OCI-LY1 (cell line): ENCODE measurements around the gene WDFY4.

Experiments used
- H2AFZ ChIP-seq: fragments of 200-600 bp; sonication (generic), shearing (Covaris generic); 2 replicates; pipeline ENCODE4 v1.6.0; 2014; ENCODE audit warnings: antibody characterized with exemption, mild to moderate bottlenecking, low read length
- H3F3A ChIP-seq: fragments of 200-600 bp; sonication (generic), shearing (Covaris generic); 2 replicates; pipeline ENCODE4 v1.6.0; 2014; ENCODE audit warnings: mild to moderate bottlenecking, antibody characterized with exemption, low read length, moderate library complexity; ENCODE audit not compliant: insufficient read depth
- H3K27ac ChIP-seq: fragments of 200-600 bp; sonication (generic); 2 replicates; pipeline ENCODE4 v1.5.1; 2014; ENCODE audit warnings: low read length, mixed run types, mild to moderate bottlenecking, low read depth; ENCODE audit not compliant: poor library complexity, severe bottlenecking
- H3K27me3 ChIP-seq: fragments of 200-600 bp; sonication (generic); 2 replicates; pipeline ENCODE4 v1.6.0; 2014; ENCODE audit warnings: antibody characterized with exemption, mild to moderate bottlenecking, low read length, moderate library complexity; ENCODE audit not compliant: insufficient read depth
- H3K36me3 ChIP-seq: fragments of 200-600 bp; sonication (generic); 2 replicates; pipeline ENCODE4 v1.6.1; 2014; ENCODE audit warnings: mild to moderate bottlenecking, antibody characterized with exemption, low read length, moderate library complexity, mixed read lengths; ENCODE audit not compliant: insufficient read depth
- H3K4me1 ChIP-seq: fragments of 200-600 bp; sonication (generic); 2 replicates; pipeline ENCODE4 v1.5.1; 2014; ENCODE audit warnings: mild to moderate bottlenecking, low read length, moderate library complexity; ENCODE audit not compliant: insufficient read depth, severe bottlenecking
- H3K4me2 ChIP-seq: fragments of 200-600 bp; sonication (generic), shearing (Covaris generic); 2 replicates; pipeline ENCODE4 v1.6.1; 2014; ENCODE audit warnings: low read length
- H3K4me3 ChIP-seq: fragments of 200-600 bp; sonication (generic); 2 replicates; pipeline ENCODE4 v1.5.1; 2014; ENCODE audit warnings: low read length, low read depth, mild to moderate bottlenecking, mixed read lengths; ENCODE audit not compliant: poor library complexity, severe bottlenecking
- H3K79me2 ChIP-seq: fragments of 200-600 bp; shearing (Covaris generic); 2 replicates; pipeline ENCODE4 v1.6.1; 2016; ENCODE audit warnings: mixed run types, low read length, mixed read lengths; ENCODE audit not compliant: insufficient read depth
- H3K9ac ChIP-seq: fragments of 200-600 bp; sonication (generic), shearing (Covaris generic); 2 replicates; pipeline ENCODE4 v1.6.1; 2014; ENCODE audit warnings: mild to moderate bottlenecking, low read length, mixed read lengths
- H3K9me2 ChIP-seq: fragments of 200-600 bp; sonication (generic), shearing (Covaris generic); 2 replicates; pipeline ENCODE4 v1.6.1; 2014; ENCODE audit warnings: low read depth, mild to moderate bottlenecking, low read length, mixed read lengths
- H3K9me3 ChIP-seq: fragments of 200-600 bp; shearing (Covaris generic); 2 replicates; pipeline ENCODE4 v1.6.1; 2014; ENCODE audit warnings: low read length, mixed read lengths
- H4K20me1 ChIP-seq: fragments of 200-600 bp; sonication (generic), shearing (Covaris generic); 2 replicates; pipeline ENCODE4 v1.6.0; 2016; ENCODE audit warnings: mild to moderate bottlenecking, low read length; ENCODE audit not compliant: insufficient read depth
- CTCF ChIP-seq: fragments of 200-600 bp; sonication (generic), shearing (Covaris generic); IDR thresholded peaks from 2 replicates; pipeline ENCODE4 v1.5.1; 2017; ENCODE audit warnings: mild to moderate bottlenecking, antibody characterized with exemption, low read length, moderate library complexity, mixed read lengths
- EZH2 ChIP-seq: fragments of 200-600 bp; sonication (generic), shearing (Covaris generic); IDR thresholded peaks from 2 replicates; pipeline ENCODE4 v1.8.0; 2017; ENCODE audit warnings: borderline replicate concordance, mixed run types, mild to moderate bottlenecking, antibody characterized with exemption, low read length, moderate library complexity, mixed read lengths

WDFY4 gene

GRCh38 chr10:48923748-48924147, 239.1 kb downstream of the WDFY4 start:
- peaks cover 4% of the 10 kb centered on the region; the same call in 1 of the 2 replicates for H3K36me3 ChIP-seq
- no peak overlapping the region for H2AFZ ChIP-seq
- H3K4me2 ChIP-seq: no peak overlapping the region
- no peaks in the 10 kb centered on the region for H3K27me3 ChIP-seq
- no peaks in the 10 kb centered on the region for H3K9me3 ChIP-seq
- no peak for TF ChIP-seq CTCF
- no peak for TF ChIP-seq EZH2
- H3K4me1 ChIP-seq: no peaks in the 10 kb centered on the region
- no peaks in the 10 kb centered on the region for H3K79me2 ChIP-seq
- H3K9me2 ChIP-seq: no peaks in the 10 kb centered on the region
- no peaks in the 10 kb centered on the region for H4K20me1 ChIP-seq
- no peak overlapping the region for H3K9ac ChIP-seq
- H3K4me3 ChIP-seq: no peak overlapping the region
- no peak overlapping the region for H3K27ac ChIP-seq
- no peaks in the 10 kb centered on the region for H3F3A ChIP-seq

- no peak for TF ChIP-seq CTCF
- TF ChIP-seq EZH2: no peak
Measured at GRCh38 chr10:48924988-48925387, 240.3 kb downstream of the WDFY4 start.

GRCh38 chr10:48926255-48926654, 241.6 kb downstream of the WDFY4 start:
- peaks cover 4% of the 10 kb centered on the region; the same call in 1 of the 2 replicates for H3K36me3 ChIP-seq
- no peaks in the 10 kb centered on the region for H3K9me2 ChIP-seq
- no peak overlapping the region for H3K4me3 ChIP-seq
- H3K27me3 ChIP-seq: no peaks in the 10 kb centered on the region
- no peaks in the 10 kb centered on the region for H4K20me1 ChIP-seq
- H3K4me1 ChIP-seq: no peaks in the 10 kb centered on the region
- no peak overlapping the region for H3K27ac ChIP-seq
- H3F3A ChIP-seq: no peaks in the 10 kb centered on the region
- H2AFZ ChIP-seq: no peak overlapping the region
- no peaks in the 10 kb centered on the region for H3K79me2 ChIP-seq
- no peaks in the 10 kb centered on the region for H3K9me3 ChIP-seq
- TF ChIP-seq CTCF (no peak), EZH2 (no peak)
- H3K9ac ChIP-seq: no peak overlapping the region
- H3K4me2 ChIP-seq: no peak overlapping the region

More at GRCh38 chr10:48924988-48925387, 240.3 kb downstream of the WDFY4 start:
- H2AFZ ChIP-seq: no peak overlapping the region
- H3K9me2 ChIP-seq: no peaks in the 10 kb centered on the region
- no peaks in the 10 kb centered on the region for H3K79me2 ChIP-seq
- no peaks in the 10 kb centered on the region for H3K27me3 ChIP-seq
- H3F3A ChIP-seq: no peaks in the 10 kb centered on the region
- no peaks in the 10 kb centered on the region for H3K9me3 ChIP-seq
- peaks cover 4% of the 10 kb centered on the region; the same call in 1 of the 2 replicates for H3K36me3 ChIP-seq
- no peak overlapping the region for H3K9ac ChIP-seq
- H4K20me1 ChIP-seq: no peaks in the 10 kb centered on the region
- no peak overlapping the region for H3K27ac ChIP-seq
- H3K4me2 ChIP-seq: no peak overlapping the region
- H3K4me1 ChIP-seq: no peaks in the 10 kb centered on the region
- H3K4me3 ChIP-seq: no peak overlapping the region
